GM12878 (cell line): ENCODE results near the gene NRP1. TPM values are rescaled to one million over a fixed set of nuclear protein-coding genes. Genes with fewer than 3 reads are reported as not detected.

Experiments used
- ATAC-seq: fragments of 200-7000 bp; cut with Tn5 transposase; 3 replicates; pipeline ENCODE4 v1.9.1; 2020; ENCODE audit warnings: mild to moderate bottlenecking, moderate library complexity
- BruUV-seq: library from RNA; stranded (reverse); fragments of 400-500 nt; replicated peaks from 2 replicates; lab custom pipeline; 2021; lab: Mats Ljungman, UMichigan
- CTCF ChIA-PET: fragments of 300-600 bp; sonication (Branson Sonifier 250); formaldehyde crosslinking; extraction: SDS; loops from one replicate; lab custom pipeline; 2021; ENCODE audit warnings: inconsistent platforms; lab: Yijun Ruan, JAX
- POLR2A ChIA-PET: fragments of 350-600 bp; formaldehyde crosslinking; extraction: SDS; loops from one replicate; lab custom pipeline; 2021; ENCODE audit warnings: inconsistent platforms; lab: Charles Lee
- RAD21 ChIA-PET: fragments of 300-600 bp; sonication (Branson Sonifier 250); formaldehyde crosslinking; loops from one replicate; lab custom pipeline; 2023; ENCODE audit warnings: antibody characterized with exemption; ENCODE audit not compliant: unreplicated experiment; lab: Charles Lee
- SMC1A ChIA-PET: fragments of 300-600 bp; sonication (Branson Sonifier 250); formaldehyde crosslinking; loops from one replicate; lab custom pipeline; 2023; ENCODE audit not compliant: unreplicated experiment, uncharacterized antibody; lab: Charles Lee
- DNase-seq: peaks from one replicate; pipeline ENCODE4 v3.0.0-alpha.2; 2011; ENCODE audit warnings: low read depth, low spot score
- FAIRE-seq: peaks from 3 replicates; lab custom pipeline; 2011; peaks lifted over from hg19 to GRCh38; lab: Jason Lieb, UNC
- H2AFZ ChIP-seq: 2 replicates; pipeline ENCODE4 v1.6.0; 2011; ENCODE audit warnings: low read depth, low read length, control low read depth; ENCODE audit not compliant: control insufficient read depth
- H3K27ac ChIP-seq: 2 replicates; pipeline ENCODE4 v1.5.1; 2011; ENCODE audit warnings: control low read depth; ENCODE audit not compliant: control insufficient read depth, insufficient read depth
- H3K27me3 ChIP-seq, 2 experiments: replicated peaks in 1 of 2; 2 replicates each; pipeline versions ENCODE4 v1.6.0 to v1.6.1; 2011; ENCODE audit warnings: low read length in 1 of 2; ENCODE audit not compliant: control insufficient read depth in 2 of 2, insufficient read depth in 2 of 2
- H3K36me3 ChIP-seq, 2 experiments: 2 replicates each; pipeline ENCODE4 v1.5.1; 2011; ENCODE audit warnings: low read length in 1 of 2; ENCODE audit not compliant: control insufficient read depth in 2 of 2, insufficient read depth in 2 of 2
- H3K4me1 ChIP-seq: 2 replicates; pipeline ENCODE4 v1.6.1; 2011; ENCODE audit warnings: mild to moderate bottlenecking, low read length, moderate library complexity, mixed read lengths; ENCODE audit not compliant: control insufficient read depth, insufficient read depth
- H3K4me2 ChIP-seq: 2 replicates; pipeline ENCODE4 v1.6.0; 2011; ENCODE audit warnings: control low read depth; ENCODE audit not compliant: control insufficient read depth, insufficient read depth
- H3K4me3 ChIP-seq: fragments of 200-600 bp; sonication (generic); 2 replicates; pipeline ENCODE4 v1.5.1; 2016
- H3K79me2 ChIP-seq: 2 replicates; pipeline ENCODE4 v1.6.0; 2011; ENCODE audit warnings: low read length; ENCODE audit not compliant: control insufficient read depth, insufficient read depth
- H3K9ac ChIP-seq: 2 replicates; pipeline ENCODE4 v1.8.0; 2011; ENCODE audit warnings: low read length, control low read depth, mixed read lengths; ENCODE audit not compliant: control insufficient read depth, insufficient read depth
- H3K9me3 ChIP-seq: replicated peaks from 3 replicates; pipeline ENCODE4 v1.5.1; 2011; ENCODE audit warnings: mild to moderate bottlenecking, low read length; ENCODE audit not compliant: control insufficient read depth, insufficient read depth
- H4K20me1 ChIP-seq: 2 replicates; pipeline ENCODE4 v1.6.0; 2011; ENCODE audit not compliant: control insufficient read depth, insufficient read depth
- CHD1 ChIP-seq: IDR thresholded peaks from 2 replicates; pipeline ENCODE4 v1.6.1; 2012; ENCODE audit warnings: low read depth, low read length, improper control_type of control experiment
- DPF2 ChIP-seq: fragments of 450-650 bp; IDR thresholded peaks from 2 replicates; pipeline ENCODE4 v1.6.1; 2017; ENCODE audit warnings: mild to moderate bottlenecking
- HDAC6 ChIP-seq: fragments of 200-600 bp; sonication (generic); IDR thresholded peaks from one replicate; pipeline ENCODE4 v1.8.0; 2017; ENCODE audit warnings: antibody characterized with exemption; ENCODE audit not compliant: unreplicated experiment
- MTA3 ChIP-seq: IDR thresholded peaks from 2 replicates; pipeline ENCODE4 v1.6.1; 2012; ENCODE audit warnings: low read length, inconsistent platforms, borderline replicate concordance
- NFIC ChIP-seq: IDR thresholded peaks from 2 replicates; pipeline ENCODE4 v1.6.1; 2012; ENCODE audit warnings: low read depth, mild to moderate bottlenecking, inconsistent platforms, low read length, moderate library complexity
- NFYA ChIP-seq: IDR thresholded peaks from 2 replicates; pipeline ENCODE4 v1.6.1; 2011; ENCODE audit warnings: low read depth, mild to moderate bottlenecking, low read length, improper control_type of control experiment, borderline replicate concordance
- NR2F1 ChIP-seq: fragments of 450-650 bp; conservative IDR thresholded peaks from 2 replicates; pipeline ENCODE4 v1.6.1; 2017; ENCODE audit warnings: mild to moderate bottlenecking
- PAX5 ChIP-seq: IDR thresholded peaks from 2 replicates; pipeline ENCODE4 v1.6.1; 2011; ENCODE audit warnings: low read depth, low read length, borderline replicate concordance
- RB1 ChIP-seq: fragments of 450-650 bp; formaldehyde crosslinking; IDR thresholded peaks from 2 replicates; pipeline ENCODE4 v1.6.1; 2017; ENCODE audit warnings: mild to moderate bottlenecking, borderline replicate concordance
- RELA ChIP-seq: fragments of 450-650 bp; IDR thresholded peaks from 2 replicates; pipeline ENCODE4 v1.8.0; 2014; ENCODE audit warnings: borderline replicate concordance; ENCODE audit not compliant: partially characterized antibody
- SIX5 ChIP-seq: IDR thresholded peaks from 2 replicates; pipeline ENCODE4 v1.6.1; 2011; ENCODE audit warnings: mild to moderate bottlenecking, low read depth, low read length, moderate library complexity; ENCODE audit not compliant: severe bottlenecking
- SPI1 ChIP-seq: IDR thresholded peaks from 2 replicates; pipeline ENCODE4 v1.6.1; 2011; ENCODE audit warnings: low read depth, mild to moderate bottlenecking, low read length, moderate library complexity, borderline replicate concordance; ENCODE audit not compliant: insufficient read depth
- SRF ChIP-seq, 2 experiments: IDR thresholded peaks; 2 replicates each; pipeline ENCODE4 v1.6.1; 2011; ENCODE audit warnings: low read depth in 2 of 2, low read length in 2 of 2, mild to moderate bottlenecking in 1 of 2, moderate library complexity in 1 of 2
- YY1 ChIP-seq: IDR thresholded peaks from 2 replicates; pipeline ENCODE4 v1.6.1; 2011; ENCODE audit warnings: low read depth, mild to moderate bottlenecking, low read length
- ZSCAN29 ChIP-seq: fragments of 450-650 bp; IDR thresholded peaks from 2 replicates; pipeline ENCODE4 v1.6.1; 2017; ENCODE audit warnings: mild to moderate bottlenecking, moderate library complexity
- WGBS: methylation state at CpG from one replicate; pipeline ENCODE4 v1.1.6; 2016; ENCODE audit warnings: low lambda C conversion rate; ENCODE audit not compliant: insufficient replicate concordance, insufficient coverage; ENCODE audit errors: missing lambda C conversion rate; 5-methylcytosine and 5-hydroxymethylcytosine counted together
- in situ Hi-C: fragments of 300-500 bp; cut with MboI; formaldehyde crosslinking; loops from 9 replicates; pipeline ENCODE4 v1.14.3; 2018; ENCODE audit warnings: mixed read lengths
- intact Hi-C: fragments of 100-400 bp; cut with micrococcal nuclease; formaldehyde crosslinking; loops from one replicate; pipeline ENCODE4 v1.14.2; 2022; ENCODE audit not compliant: unreplicated experiment
- polyA plus RNA-seq, 11 experiments: library from polyadenylated mRNA; depleted of rRNA in 4 of 11; unstranded in 6 of 11; stranded (reverse) in 5 of 11; fragments of >200 nt; fragmentation: Nextera tagmentation in 4 of 11; fragmentation: Illumina TruSeq in 1 of 11; extraction: Ambion mirVana in 4 of 11; extraction: Trizol in 1 of 11; gene quantifications; 1 replicate in 1 of 11; 2 replicates in 10 of 11; pipeline versions ENCODE4 v1.2.1 to v1.2.3, GENCODE V29; 2011 to 2016; ENCODE audit warnings: inconsistent platforms in 2 of 11, missing spikeins in 2 of 11, low read depth in 1 of 11
- total RNA-seq, 4 experiments: library from RNA; depleted of rRNA in 3 of 4; stranded (reverse); fragments of >200 nt in 3 of 4; fragmentation: Illumina TruSeq in 1 of 4; extraction: Trizol in 1 of 4; gene quantifications; 2 replicates each; pipeline versions ENCODE4 v1.2.1 to v1.2.3, GENCODE V29; 2013 to 2021
- TF ChIP-seq, protein P1 (sequence below): IDR thresholded peaks from 2 replicates; pipeline ENCODE4 v1.6.1; 2011; ENCODE audit warnings: low read depth, mild to moderate bottlenecking, low read length, moderate library complexity, borderline replicate concordance; ENCODE audit errors: extremely low read depth
- TF ChIP-seq, protein P2 (sequence below): fragments of 450-650 bp; IDR thresholded peaks from 2 replicates; pipeline ENCODE4 v1.6.1; 2017; ENCODE audit warnings: mild to moderate bottlenecking, moderate library complexity
- TF ChIP-seq, protein P3 (sequence below): fragments of 450-650 bp; IDR thresholded peaks from 2 replicates; pipeline ENCODE4 v1.6.1; 2016; ENCODE audit warnings: mild to moderate bottlenecking

The NRP1 gene
- total and polyA plus RNA-seq, 10 of the 15 experiments (the other 5 are each of a cell fraction or from before 2014, with no cell fraction given): 0.11 to 12.1 (median 0.52) TPM

DNA sequence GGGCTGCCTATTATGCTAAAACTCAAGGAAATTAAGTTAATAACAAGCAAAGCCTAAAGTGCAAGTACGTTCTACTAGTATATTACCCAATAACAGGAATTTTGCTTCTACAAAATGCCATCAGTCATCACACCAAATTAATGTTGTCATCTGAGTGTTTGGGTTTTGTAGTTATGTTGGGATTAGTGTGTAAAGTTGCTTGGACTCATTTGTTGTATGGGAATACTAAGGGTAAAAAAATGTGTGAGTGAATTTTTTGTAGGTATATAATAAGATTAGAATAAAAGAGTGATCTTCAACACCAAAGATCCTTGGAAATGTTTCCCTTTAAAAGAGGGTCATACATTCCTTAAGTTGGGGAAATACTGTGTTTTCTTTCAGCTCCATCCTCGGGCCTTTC, 38.6 kb downstream of the NRP1 start:
- TF ChIP-seq SIX5 (no peak), PAX5 (no peak), SPI1 (no peak), HDAC6 (no peak), NFIC (no peak), DPF2 (no peak), YY1 (no peak), RELA (no peak), SRF (IDR thresholded peaks at IDR 0.05; ENCODE audit: low read depth in 2 of 2, low read length in 2 of 2) (no peak), MTA3 (no peak), NFYA (no peak), ZSCAN29 (no peak), RB1 (no peak), NR2F1 (no peak), CHD1 (no peak)
- TF ChIP-seq, protein P1, sequence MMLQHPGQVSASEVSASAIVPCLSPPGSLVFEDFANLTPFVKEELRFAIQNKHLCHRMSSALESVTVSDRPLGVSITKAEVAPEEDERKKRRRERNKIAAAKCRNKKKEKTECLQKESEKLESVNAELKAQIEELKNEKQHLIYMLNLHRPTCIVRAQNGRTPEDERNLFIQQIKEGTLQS: no peak
- TF ChIP-seq, protein P2, sequence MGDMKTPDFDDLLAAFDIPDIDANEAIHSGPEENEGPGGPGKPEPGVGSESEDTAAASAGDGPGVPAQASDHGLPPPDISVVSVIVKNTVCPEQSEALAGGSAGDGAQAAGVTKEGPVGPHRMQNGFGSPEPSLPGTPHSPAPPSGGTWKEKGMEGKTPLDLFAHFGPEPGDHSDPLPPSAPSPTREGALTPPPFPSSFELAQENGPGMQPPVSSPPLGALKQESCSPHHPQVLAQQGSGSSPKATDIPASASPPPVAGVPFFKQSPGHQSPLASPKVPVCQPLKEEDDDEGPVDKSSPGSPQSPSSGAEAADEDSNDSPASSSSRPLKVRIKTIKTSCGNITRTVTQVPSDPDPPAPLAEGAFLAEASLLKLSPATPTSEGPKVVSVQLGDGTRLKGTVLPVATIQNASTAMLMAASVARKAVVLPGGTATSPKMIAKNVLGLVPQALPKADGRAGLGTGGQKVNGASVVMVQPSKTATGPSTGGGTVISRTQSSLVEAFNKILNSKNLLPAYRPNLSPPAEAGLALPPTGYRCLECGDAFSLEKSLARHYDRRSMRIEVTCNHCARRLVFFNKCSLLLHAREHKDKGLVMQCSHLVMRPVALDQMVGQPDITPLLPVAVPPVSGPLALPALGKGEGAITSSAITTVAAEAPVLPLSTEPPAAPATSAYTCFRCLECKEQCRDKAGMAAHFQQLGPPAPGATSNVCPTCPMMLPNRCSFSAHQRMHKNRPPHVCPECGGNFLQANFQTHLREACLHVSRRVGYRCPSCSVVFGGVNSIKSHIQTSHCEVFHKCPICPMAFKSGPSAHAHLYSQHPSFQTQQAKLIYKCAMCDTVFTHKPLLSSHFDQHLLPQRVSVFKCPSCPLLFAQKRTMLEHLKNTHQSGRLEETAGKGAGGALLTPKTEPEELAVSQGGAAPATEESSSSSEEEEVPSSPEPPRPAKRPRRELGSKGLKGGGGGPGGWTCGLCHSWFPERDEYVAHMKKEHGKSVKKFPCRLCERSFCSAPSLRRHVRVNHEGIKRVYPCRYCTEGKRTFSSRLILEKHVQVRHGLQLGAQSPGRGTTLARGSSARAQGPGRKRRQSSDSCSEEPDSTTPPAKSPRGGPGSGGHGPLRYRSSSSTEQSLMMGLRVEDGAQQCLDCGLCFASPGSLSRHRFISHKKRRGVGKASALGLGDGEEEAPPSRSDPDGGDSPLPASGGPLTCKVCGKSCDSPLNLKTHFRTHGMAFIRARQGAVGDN: no peak
- TF ChIP-seq, protein P3, sequence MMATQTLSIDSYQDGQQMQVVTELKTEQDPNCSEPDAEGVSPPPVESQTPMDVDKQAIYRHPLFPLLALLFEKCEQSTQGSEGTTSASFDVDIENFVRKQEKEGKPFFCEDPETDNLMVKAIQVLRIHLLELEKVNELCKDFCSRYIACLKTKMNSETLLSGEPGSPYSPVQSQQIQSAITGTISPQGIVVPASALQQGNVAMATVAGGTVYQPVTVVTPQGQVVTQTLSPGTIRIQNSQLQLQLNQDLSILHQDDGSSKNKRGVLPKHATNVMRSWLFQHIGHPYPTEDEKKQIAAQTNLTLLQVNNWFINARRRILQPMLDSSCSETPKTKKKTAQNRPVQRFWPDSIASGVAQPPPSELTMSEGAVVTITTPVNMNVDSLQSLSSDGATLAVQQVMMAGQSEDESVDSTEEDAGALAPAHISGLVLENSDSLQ: no peak
- Histone ChIP-seq H3K27me3 (no peaks in the 10 kb centered on the region), H3K4me1 (no peaks in the 10 kb centered on the region), H3K9me3 (no peaks in the 10 kb centered on the region), H3K4me2 (no peak overlapping the region), H3K9ac (no peak overlapping the region), H4K20me1 (no peaks in the 10 kb centered on the region; the same call in 1 of the 2 replicates), H3K4me3 (no peak overlapping the region), H3K27ac (no peak overlapping the region), H3K36me3 (no peaks in the 10 kb centered on the region), H3K79me2 (no peaks in the 10 kb centered on the region), H2AFZ (no peak overlapping the region)
- WGBS: 0% methylated on average over 2 of the region's 2 CpGs
- ChIA-PET CTCF (no interaction called here), RAD21 (no interaction called here), SMC1A (no interaction called here), POLR2A (no interaction called here)
- no peak for FAIRE-seq
- no peak for DNase-seq
- no peak for ATAC-seq
- in situ Hi-C loops (no loop called here), intact Hi-C loops (no loop called here)
- BruUV-seq: no TSS peak
